Measurements from ENCODE around the gene IKZF1.

The IKZF1 gene

DNA sequence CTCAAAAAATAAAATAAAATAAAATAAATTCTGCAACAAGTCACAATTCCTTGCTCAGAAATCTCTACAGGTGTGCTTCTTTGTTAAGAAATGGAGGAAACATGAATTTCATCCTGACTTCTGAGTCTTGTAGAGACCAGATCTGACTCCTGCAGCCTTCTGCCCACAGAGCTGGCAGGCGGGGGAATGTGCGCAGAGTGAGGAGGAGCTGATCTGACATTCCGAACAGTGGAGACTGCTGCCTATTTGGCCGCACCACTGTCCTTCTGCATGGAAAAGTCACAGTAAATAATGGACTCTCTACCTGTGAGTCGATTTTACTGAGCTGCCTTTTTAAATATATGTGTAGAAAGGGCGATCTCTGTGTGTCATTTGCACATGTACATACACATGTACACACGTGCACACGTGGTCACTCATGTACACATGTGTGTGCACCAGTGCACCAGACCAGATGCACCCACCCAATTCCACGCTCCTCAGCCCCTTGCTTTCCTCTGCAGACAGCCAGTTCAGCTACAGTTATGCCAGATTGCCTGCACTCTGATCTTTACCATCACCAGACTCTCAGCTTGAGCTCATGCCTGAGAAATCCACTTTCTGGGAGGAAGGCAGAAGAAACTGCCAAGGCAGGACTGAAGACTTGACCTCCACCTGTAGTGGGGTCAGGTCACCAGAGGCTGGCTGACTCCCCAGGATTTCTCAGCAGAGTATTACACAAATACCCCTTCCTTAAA, 54.9 kb downstream of the IKZF1 start:
- DNase-seq (no peak), ATAC-seq (no peak)
- peaks cover 100% of the 10 kb centered on the region for H3K4me1 Mint-ChIP-seq
- H3K27ac Mint-ChIP-seq = peak overlapping the region; percentile 99 to 100
- peak overlapping the region; percentile 69 to 86 for H3K4me3 Mint-ChIP-seq
- H3K27me3 Mint-ChIP-seq = no peaks in the 10 kb centered on the region
- H3K9me3 Mint-ChIP-seq = peaks cover 0 to 5% of the 10 kb centered on the region in 2 donors

DNA sequence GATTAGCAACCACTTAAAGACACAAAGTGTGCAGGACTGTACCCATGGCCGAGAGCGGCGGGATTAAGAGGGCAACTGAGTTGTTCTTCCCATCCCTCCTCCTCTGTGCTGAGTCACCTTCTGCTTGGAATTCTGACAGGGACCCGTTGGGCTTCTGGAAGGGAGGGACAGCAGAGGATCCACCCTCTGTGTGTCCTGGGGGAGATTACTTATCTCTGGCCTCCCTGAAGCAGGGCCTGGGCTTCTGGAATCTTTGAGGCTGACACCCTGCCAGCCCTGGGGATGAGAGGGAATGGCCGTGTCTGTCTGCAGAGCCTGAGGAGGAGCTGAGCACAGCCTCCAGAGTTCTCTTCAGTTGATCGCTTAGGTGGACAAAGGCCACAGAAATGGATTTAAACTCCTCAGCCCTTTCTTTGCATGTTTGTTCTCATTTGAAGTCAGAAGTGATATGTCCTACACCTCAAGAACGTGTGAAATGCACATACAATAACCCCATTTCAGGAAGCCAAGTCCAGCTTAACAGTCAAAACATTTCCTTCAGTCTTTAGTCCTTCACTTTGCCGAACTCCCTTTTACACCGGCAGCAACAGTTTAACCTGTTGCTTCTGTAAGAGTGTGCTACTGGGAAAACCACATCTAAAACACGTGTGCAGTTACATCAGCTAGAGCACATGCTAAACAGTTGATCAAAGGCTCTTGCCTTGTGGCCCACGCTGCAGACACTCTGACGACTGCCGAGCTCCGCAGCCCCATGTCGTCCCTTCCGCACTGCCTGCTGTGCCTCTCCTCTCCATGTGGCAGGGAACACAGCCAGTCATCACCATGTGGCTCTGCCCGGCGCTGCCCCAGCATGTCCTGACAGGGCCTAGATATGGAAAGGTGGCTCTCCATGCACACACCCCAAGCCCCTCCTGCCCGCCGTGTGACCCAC, 55.7 kb downstream of the IKZF1 start:
- Mint-ChIP-seq H3K27me3 (no peaks in the 10 kb centered on the region), H3K27ac (peak overlapping the region; percentile 99 to 100), H3K9me3 (peaks cover 0 to 5% of the 10 kb centered on the region in 2 donors), H3K4me1 (peaks cover 100% of the 10 kb centered on the region), H3K4me3 (peak overlapping the region; percentile 69 to 86)
- DNase-seq = peak; percentile 76 to 91
- ATAC-seq = peak; percentile 94

DNA sequence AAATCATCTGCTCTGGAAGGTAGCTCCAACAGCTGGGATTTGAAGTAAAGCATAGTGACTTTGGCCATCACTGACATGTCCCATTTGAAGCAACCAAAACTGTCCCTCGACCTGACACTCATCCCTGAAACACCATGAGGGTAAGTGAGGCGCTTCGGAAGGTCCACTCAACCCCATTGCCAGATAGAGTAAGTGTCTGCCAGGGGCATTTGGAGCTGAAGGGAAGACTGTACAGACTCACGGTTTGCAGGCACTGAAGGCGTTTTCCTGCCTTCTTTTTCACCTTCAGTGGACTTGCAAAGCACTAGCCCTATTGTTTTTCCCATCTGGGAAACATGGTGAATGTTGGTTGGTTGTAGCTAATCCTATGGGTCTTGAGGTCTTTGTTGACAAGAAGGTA, 57.6 kb downstream of the IKZF1 start:
- no peaks in the 10 kb centered on the region for H3K27me3 Mint-ChIP-seq
- peak overlapping the region; percentile 69 to 77 for H3K4me3 Mint-ChIP-seq
- peaks cover 100% of the 10 kb centered on the region for H3K4me1 Mint-ChIP-seq
- no peak for DNase-seq
- peaks cover 0 to 5% of the 10 kb centered on the region in 2 donors for H3K9me3 Mint-ChIP-seq
- no peak for ATAC-seq
- H3K27ac Mint-ChIP-seq = peak overlapping the region; percentile 99 to 100

DNA sequence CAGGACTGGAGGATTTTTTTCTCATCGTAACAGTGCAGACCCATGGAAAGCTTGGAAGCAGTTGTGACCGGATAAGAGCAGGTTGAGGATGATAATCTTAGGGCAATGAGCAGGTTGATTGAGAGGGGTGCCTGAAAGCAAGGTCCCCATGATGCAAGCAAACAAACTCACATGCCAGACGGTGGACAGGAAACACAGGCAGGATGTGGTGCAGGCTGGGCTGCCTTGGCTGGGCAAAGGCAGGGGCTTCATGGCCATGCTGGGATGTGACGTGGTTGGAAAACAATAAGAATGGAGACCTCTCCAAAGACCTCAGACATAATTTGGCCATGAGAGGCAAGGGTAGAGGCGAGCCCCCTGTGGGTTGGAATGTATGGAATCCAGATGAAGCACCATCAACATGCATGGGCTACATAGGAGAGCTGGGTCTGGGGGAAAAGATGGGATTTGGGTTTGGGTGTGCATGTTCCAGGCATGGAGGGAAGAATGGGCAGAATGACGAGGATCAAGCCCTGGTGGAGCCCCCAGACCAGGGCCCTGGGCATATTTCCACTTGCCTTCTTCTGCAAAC, 58.3 kb downstream of the IKZF1 start:
- Mint-ChIP-seq H3K9me3 (peaks cover 0 to 5% of the 10 kb centered on the region in 2 donors), H3K27ac (peak overlapping the region; percentile 99 to 100), H3K4me1 (peaks cover 100% of the 10 kb centered on the region), H3K4me3 (peak overlapping the region; percentile 69 to 77), H3K27me3 (no peaks in the 10 kb centered on the region)
- ATAC-seq = peak; percentile 12
- peak in 1 of 2 donors; percentile 65 for DNase-seq

- H3K27ac Mint-ChIP-seq = peak overlapping the region; percentile 99 to 100
- peak; percentile 36 for ATAC-seq
- no peaks in the 10 kb centered on the region for H3K27me3 Mint-ChIP-seq
- peak overlapping the region; percentile 69 to 77 for H3K4me3 Mint-ChIP-seq
- peaks cover 100% of the 10 kb centered on the region for H3K4me1 Mint-ChIP-seq
- DNase-seq = peak in 1 of 2 donors; percentile 64
- peaks cover 0 to 5% of the 10 kb centered on the region in 2 donors for H3K9me3 Mint-ChIP-seq
These were observed 59.0 kb downstream of the IKZF1 start for GRCh38 chr7:50363327-50364060.

- peak overlapping the region; percentile 30 to 78 for H3K27ac Mint-ChIP-seq
- H3K4me3 Mint-ChIP-seq = peak overlapping the region in 1 of 2 donors; percentile 16
- H3K9me3 Mint-ChIP-seq = peaks cover 0 to 5% of the 10 kb centered on the region in 2 donors
These were observed 60.1 kb downstream of the IKZF1 start for GRCh38 chr7:50364645-50365044.

DNA sequence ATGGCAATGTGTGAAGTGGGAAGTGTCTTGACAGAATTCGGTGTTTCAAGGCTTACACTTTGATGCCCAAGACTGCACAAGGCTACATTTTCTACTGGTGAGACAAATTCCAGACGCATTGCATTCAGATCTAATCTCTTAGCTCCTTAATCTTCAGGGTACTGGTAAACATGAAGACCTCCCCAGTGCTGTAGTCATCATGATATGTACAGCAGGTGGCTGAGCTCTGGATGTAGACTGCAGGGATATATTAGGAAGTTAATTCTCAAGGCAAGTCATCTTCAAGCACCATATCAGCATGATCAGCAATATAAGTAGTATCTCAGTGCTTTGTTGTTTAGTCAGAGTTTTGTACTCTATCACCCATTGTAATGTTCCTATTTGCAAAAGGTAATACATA, 61.8 kb downstream of the IKZF1 start:
- peak overlapping the region in 1 of 2 donors; percentile 47 for H3K27ac Mint-ChIP-seq
- DNase-seq (no peak), ATAC-seq (no peak)
- no peaks in the 10 kb centered on the region for H3K27me3 Mint-ChIP-seq
- H3K4me3 Mint-ChIP-seq = peak overlapping the region; percentile 23 to 58
- H3K9me3 Mint-ChIP-seq = peaks cover 0 to 5% of the 10 kb centered on the region in 2 donors
- H3K4me1 Mint-ChIP-seq = peaks cover 98% of the 10 kb centered on the region

More at GRCh38 chr7:50364645-50365044, 60.1 kb downstream of the IKZF1 start:
- no peak for ATAC-seq
- DNase-seq = no peak
- Mint-ChIP-seq H3K27me3 (no peaks in the 10 kb centered on the region), H3K4me1 (peaks cover 99% of the 10 kb centered on the region)

DNA sequence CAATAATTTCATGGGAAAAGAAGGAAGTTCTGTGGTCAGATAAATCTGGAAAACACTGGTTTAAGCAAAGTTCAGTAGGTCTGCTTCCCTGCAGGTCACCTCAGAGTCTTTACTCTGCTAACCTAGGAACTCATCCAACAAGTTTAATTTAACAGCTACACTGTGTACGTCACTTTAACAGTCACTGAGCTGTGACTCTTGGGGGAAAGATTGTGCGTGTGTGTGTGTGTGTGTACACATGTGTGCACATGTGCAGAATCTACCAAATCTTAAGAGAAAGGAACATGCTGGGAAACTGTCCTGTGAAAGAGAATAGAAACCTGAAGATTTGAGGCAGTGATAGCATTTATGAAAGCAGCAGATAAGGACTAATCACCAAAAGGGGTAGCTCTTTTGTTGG, 62.6 kb downstream of the IKZF1 start:
- Mint-ChIP-seq H3K27ac (peak overlapping the region; percentile 60 to 72), H3K4me3 (peak overlapping the region; percentile 23 to 58), H3K4me1 (peaks cover 98% of the 10 kb centered on the region), H3K9me3 (peaks cover 0 to 5% of the 10 kb centered on the region in 2 donors), H3K27me3 (no peaks in the 10 kb centered on the region)
- ATAC-seq (peak; percentile 61), DNase-seq (peak in 1 of 2 donors; percentile 47)

DNA sequence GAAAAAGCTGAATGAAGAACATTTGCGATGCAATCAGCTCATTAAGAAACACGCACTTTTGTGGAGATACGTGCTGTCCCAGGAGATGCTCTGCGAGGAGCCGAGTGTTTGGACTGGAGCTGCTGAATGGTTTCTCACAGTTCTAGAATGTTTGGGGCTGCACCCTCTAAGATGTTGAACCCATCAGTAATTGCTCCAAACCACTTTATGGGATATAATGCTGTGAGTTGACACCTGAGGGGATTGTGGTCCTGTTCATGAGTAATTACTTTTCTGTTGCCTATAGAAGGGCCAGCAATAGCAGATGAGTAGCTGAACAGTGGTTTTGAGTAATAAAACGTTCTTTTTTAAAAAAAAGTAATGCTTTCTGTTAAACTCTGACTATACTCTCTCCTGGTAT, 63.1 kb downstream of the IKZF1 start:
- Mint-ChIP-seq H3K27ac (peak overlapping the region; percentile 72 to 79), H3K27me3 (no peaks in the 10 kb centered on the region), H3K9me3 (peaks cover 0 to 5% of the 10 kb centered on the region in 2 donors), H3K4me3 (peak overlapping the region; percentile 58 to 67), H3K4me1 (peaks cover 98% of the 10 kb centered on the region)
- peak in 1 of 2 donors; percentile 63 for DNase-seq
- peak; percentile 86 for ATAC-seq

GRCh38 chr7:50368366-50368765, 63.9 kb downstream of the IKZF1 start:
- Mint-ChIP-seq H3K4me3 (peak overlapping the region; percentile 58 to 67), H3K27ac (peak overlapping the region; percentile 72 to 79)
- ATAC-seq = peak; percentile 38

GRCh38 chr7:50369143-50370026, 64.9 kb downstream of the IKZF1 start:
- Mint-ChIP-seq H3K9me3 (no peaks in the 10 kb centered on the region), H3K4me1 (peaks cover 97% of the 10 kb centered on the region), H3K27me3 (no peaks in the 10 kb centered on the region), H3K27ac (peak overlapping the region; percentile 3 to 67), H3K4me3 (peak overlapping the region in 1 of 2 donors; percentile 68)
- peak; percentile 60 to 63 for DNase-seq
- no peak for ATAC-seq

More at GRCh38 chr7:50368366-50368765, 63.9 kb downstream of the IKZF1 start:
- Mint-ChIP-seq H3K9me3 (no peaks in the 10 kb centered on the region), H3K27me3 (no peaks in the 10 kb centered on the region), H3K4me1 (peaks cover 98% of the 10 kb centered on the region)
- peak in 1 of 2 donors; percentile 63 for DNase-seq

DNA sequence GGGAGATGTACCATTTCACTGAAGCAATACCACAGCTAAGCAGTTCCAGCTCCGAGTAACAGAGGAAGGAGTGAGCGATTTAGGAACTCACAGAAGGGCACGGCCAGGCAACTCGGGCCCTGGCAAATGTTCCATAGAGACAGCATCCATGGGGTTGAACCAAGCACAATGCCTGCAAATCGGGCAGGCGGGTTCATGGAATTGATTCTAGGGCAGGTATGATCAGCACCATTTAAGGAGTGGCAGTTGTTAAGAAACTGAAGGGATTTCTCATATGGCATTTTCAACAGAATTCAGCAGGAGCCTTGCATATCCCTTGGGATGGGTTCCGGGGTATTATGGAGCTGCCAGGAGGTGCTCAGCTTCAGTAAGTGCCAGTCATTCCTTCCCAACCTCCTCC, 66.4 kb downstream of the IKZF1 start:
- Mint-ChIP-seq H3K27me3 (no peaks in the 10 kb centered on the region), H3K9me3 (no peaks in the 10 kb centered on the region), H3K4me1 (peaks cover 97% of the 10 kb centered on the region), H3K27ac (peak overlapping the region; percentile 94 to 98), H3K4me3 (peak overlapping the region; percentile 31 to 63)
- no peak for DNase-seq
- no peak for ATAC-seq

DNA sequence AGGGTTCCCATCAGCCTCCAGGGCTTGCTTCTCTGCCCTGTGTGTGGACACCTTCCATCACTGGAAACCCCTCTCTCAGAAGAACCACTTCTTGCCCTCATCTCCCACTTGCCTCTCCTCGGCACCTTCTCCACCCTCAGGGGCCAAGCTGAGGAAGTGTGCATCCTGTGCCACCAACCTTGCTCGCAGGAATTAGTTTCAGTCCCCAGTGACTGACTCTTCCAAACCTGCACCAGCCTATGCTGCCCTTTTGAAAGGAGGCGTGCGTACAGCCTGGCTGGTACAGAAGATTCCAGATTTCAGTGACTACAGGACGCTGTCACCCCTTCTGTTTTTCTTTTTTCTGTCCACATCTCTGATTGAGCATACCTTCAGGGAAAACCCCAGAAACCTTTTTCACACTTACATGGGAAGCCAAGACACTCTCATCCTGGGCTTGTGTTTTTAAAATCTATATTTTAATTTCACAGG, 67.1 kb downstream of the IKZF1 start:
- H3K4me1 Mint-ChIP-seq = peaks cover 97% of the 10 kb centered on the region
- DNase-seq (no peak), ATAC-seq (peak; percentile 41)
- peak overlapping the region; percentile 94 to 98 for H3K27ac Mint-ChIP-seq
- no peaks in the 10 kb centered on the region for H3K9me3 Mint-ChIP-seq
- H3K4me3 Mint-ChIP-seq = peak overlapping the region; percentile 67 to 73
- H3K27me3 Mint-ChIP-seq = no peaks in the 10 kb centered on the region

- H3K4me1 Mint-ChIP-seq = peaks cover 97% of the 10 kb centered on the region
- no peaks in the 10 kb centered on the region for H3K27me3 Mint-ChIP-seq
- H3K27ac Mint-ChIP-seq = peak overlapping the region; percentile 84 to 94
- H3K4me3 Mint-ChIP-seq = no peak overlapping the region
- ATAC-seq = no peak
- no peak for DNase-seq
- H3K9me3 Mint-ChIP-seq = no peaks in the 10 kb centered on the region
These were observed 68.4 kb downstream of the IKZF1 start for GRCh38 chr7:50372923-50373322.

Measured in stimulated activated naive CD8-positive, alpha-beta T cell treated with anti-CD3 and anti-CD28 coated beads, Interleukin-15, amount 100 ng/mL, for 72 hours (primary cell).